GM12874 (cell line): ENCODE measurements around the gene PPM1F.

Source experiments
- TF ChIP-seq, protein P1 (sequence below): IDR thresholded peaks from 2 replicates; pipeline ENCODE4 v1.5.1; 2011; ENCODE audit warnings: low read depth, mild to moderate bottlenecking, control low read depth, low read length, moderate library complexity; ENCODE audit not compliant: insufficient read depth

PPM1F gene

GRCh38 chr22:21947040-21948014, 5.3 kb downstream of the PPM1F start:
- TF ChIP-seq, protein P1, sequence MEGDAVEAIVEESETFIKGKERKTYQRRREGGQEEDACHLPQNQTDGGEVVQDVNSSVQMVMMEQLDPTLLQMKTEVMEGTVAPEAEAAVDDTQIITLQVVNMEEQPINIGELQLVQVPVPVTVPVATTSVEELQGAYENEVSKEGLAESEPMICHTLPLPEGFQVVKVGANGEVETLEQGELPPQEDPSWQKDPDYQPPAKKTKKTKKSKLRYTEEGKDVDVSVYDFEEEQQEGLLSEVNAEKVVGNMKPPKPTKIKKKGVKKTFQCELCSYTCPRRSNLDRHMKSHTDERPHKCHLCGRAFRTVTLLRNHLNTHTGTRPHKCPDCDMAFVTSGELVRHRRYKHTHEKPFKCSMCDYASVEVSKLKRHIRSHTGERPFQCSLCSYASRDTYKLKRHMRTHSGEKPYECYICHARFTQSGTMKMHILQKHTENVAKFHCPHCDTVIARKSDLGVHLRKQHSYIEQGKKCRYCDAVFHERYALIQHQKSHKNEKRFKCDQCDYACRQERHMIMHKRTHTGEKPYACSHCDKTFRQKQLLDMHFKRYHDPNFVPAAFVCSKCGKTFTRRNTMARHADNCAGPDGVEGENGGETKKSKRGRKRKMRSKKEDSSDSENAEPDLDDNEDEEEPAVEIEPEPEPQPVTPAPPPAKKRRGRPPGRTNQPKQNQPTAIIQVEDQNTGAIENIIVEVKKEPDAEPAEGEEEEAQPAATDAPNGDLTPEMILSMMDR = no peak

DNA sequence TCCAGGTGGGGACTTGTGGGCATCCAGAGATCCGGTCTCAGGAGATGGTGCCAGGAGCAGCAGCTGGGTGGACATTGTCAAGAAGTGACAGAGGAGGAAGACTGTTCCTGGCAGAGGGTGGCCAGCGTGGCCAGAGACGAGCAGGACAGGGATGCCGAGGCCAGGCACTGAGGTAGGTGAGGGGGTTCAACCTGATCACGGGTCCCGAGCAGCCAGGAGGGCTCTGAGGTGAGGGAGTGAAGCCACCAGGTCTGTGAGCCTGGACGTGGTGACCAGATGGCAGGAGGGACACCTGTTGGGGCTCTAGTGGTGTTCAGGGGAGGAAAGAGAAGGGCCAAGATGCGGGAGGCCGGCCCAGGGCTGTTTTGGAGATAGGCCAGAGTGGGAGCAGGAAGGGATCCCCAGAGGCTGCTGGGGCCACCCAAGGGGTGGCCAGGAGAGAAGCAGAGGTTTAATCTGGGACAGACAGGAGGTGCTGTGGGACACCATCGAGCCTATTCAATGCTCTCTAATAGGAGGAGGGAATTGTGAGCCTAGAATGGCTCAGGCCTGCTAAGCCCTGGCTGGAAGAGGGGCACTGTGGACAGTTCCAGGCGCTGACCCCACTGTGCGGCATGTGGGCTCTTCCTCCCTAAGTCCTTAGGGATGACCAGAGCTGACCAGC, 6.3 kb downstream of the PPM1F start:
- TF ChIP-seq, protein P1 = no peak

DNA sequence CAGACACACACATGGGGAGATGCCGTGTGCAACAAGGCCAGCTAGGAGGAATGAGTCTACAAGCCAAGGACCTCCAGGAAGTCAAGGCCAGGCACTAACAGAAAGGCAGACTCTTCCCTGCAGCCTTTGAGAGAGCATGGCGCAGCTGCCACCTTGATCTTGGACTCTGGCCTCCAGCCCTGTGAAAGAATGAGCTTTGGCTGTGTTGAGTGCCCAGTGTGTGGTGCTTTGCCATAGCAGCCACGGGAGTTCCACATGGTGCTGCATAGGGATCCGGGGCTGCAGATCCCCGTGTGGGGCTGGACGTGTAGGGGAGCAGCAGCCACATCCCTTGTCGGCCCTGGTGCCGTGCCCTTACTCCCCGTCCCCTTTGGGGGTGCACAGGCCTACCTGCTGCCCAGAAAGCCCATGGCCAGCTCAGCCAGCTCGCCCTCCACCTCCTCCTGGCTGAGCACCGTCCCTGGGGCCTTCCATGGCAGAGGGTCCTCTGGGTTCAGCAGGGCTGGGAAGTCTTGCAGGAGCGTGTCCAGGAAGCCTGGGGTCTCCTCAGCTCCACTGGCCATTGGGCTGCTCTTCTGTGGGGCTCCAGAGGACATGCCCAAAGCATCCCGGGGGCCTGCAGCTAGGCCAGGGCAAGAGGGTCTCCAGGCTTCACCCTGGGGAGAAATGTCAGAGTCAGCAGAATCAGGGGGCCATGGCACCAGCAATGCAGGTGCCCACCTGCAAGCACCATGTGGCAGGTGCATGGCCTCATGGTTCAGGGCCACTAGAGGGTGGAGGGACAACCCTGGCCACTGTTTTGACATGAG, 7.0 kb downstream of the PPM1F start:
- TF ChIP-seq, protein P1 = no peak

- TF ChIP-seq, protein P1 = no peak
Measured at GRCh38 chr22:21944871-21945270, 7.8 kb downstream of the PPM1F start.

- TF ChIP-seq, protein P1 = no peak
Measured at GRCh38 chr22:21943571-21944448, 8.8 kb downstream of the PPM1F start.

DNA sequence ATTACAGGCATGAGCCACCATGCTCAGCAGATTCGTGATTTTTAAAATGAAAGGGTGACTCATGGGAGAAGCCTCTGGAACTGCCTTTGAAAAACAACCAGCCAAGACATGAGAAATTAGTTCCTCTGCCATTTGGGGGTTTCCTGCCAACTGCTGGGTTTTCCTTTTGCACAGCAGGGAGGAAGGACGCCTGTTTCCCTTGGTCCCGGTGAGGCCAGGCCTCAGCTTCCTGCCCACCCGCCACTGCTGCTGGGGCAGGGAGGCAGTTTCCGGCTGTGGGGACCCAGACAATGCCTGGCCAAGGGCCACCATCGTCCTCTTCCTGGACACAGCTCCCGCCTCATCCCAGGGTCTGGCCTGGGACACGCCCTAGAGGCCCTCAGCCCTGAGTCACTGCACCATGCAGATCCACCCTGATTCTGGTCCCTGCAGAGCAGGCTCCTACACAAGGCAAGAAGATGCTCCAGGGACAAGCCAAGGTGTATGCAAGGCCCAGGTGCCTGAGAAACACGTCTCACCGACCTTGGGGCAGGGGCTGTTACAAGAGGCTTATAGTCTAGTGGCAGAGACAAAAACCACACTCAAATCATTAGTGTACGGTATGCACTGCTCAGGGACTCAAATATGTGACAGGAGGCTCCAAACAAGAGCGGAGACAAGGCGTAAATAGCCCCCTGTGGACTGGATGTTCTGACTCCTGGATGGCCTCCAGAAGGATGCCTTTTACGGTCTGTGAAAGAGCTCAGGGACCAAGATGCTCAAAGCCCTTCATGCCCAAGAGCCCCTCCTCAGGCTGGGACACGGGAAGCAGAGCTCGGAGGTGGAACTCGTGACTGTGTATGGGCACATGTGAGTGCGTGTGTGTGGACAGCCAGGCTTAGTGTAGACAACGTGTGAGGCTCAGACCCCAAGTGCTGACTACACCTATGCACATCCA, 10.0 kb downstream of the PPM1F start:
- TF ChIP-seq, protein P1 = no peak
